HG03095 (cell line): ENCODE measurements around the gene ENPEP.
"Not testable (repeated sequence)": the region's sequence is repeated elsewhere in the genome, so short reads cannot be mapped to it uniquely, and the experiment has no call there.

Experiments
- ATAC-seq: cut with Tn5 transposase; IDR thresholded peaks from one replicate; pipeline ENCODE4 v1.9.1; 2021; ENCODE audit warnings: moderate library complexity; ENCODE audit not compliant: unreplicated experiment

Gene ENPEP

DNA sequence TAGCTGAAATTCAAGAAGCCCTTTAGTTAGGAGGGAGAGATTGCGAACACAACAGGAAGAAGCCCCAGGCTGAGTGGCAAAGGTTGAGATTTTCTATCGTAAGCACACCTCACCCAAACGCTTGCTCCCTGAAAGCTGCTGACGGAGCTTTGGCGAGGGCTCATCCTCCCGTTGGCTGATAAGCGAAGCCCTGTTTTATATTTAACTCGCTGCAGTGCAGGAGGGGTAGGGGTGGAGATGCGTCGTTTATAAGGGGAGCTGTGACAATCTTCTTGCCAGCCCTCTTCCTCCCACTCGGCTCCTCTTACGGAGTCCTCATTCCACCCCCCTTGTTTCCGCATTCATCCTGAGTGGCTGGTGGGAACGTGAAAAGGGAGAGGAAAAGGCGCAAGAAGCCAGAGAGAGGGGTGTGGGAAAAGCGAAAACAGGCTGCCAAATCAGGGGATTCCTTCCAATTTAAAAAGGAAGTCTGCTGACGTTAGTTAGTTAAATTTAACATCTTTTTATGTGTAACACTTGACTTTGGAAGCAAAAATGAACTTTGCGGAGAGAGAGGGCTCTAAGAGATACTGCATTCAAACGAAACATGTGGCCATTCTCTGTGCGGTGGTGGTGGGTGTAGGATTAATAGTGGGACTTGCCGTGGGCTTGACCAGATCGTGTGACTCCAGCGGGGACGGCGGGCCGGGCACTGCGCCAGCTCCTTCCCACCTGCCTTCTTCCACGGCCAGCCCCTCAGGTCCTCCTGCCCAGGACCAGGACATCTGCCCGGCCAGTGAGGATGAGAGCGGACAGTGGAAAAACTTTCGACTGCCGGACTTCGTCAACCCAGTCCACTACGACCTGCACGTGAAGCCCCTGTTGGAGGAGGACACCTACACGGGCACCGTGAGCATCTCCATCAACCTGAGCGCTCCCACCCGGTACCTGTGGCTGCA lies at the start of gene ENPEP:
Gene ENPEP (plus strand): TSS at position 275 of the 938 bp plus-strand sequence. CDS start 260 bp downstream, at position 535.
- ATAC-seq: no peak

- ATAC-seq: not testable (repeated sequence)
These were observed 44.1 kb upstream of the ENPEP start for GRCh38 chr4:110431805-110432204.

- not testable (repeated sequence) for ATAC-seq
These were observed 38.7 kb upstream of the ENPEP start for GRCh38 chr4:110437292-110437691.

- ATAC-seq: not testable (repeated sequence)
These were observed 36.7 kb upstream of the ENPEP start for GRCh38 chr4:110439209-110439608.

- no peak for ATAC-seq
These were observed 33.6 kb upstream of the ENPEP start for GRCh38 chr4:110442309-110442708.

GRCh38 chr4:110442788-110443187 lies 33.2 kb upstream of the ENPEP start:
- ATAC-seq: no peak

DNA sequence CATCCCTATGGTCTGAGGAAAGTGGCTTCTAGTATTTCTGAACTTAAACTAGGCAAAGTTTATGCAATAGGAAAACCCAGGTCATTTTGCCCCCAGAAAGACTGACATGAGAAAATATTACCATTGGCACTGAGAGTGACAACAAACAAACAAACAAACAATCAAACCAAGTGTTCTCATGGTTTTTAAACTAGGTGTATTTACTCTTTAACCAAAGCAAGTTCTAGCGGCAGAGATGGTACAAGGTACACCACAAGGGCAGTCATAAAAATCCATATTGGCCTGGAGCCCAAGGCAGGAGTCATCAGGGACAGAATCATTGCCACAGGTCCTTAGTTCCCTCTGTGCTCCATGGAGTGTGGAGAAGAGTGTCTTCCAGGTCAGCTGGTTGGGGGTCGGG lies 26.0 kb upstream of the ENPEP start:
- no peak for ATAC-seq

GRCh38 chr4:110452546-110452945 lies 23.4 kb upstream of the ENPEP start:
- no peak for ATAC-seq

DNA sequence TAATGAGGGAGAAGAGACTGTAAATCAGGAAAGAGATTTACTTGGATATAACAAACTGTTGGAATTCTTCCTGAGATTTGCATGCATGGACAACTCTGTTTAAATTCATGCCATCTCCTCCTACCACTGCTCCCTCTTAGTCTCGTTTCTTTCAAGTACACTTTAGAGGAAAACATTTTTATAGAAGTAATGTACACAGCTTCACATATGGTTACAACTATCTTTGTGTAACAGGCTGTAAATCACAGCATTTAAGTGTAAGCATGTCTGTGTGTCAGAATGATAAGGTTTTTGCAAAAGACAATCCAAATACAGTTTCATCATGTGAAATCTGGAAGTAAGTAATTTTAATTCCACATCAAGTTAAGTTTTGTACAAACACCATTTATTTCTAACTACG lies 21.5 kb upstream of the ENPEP start:
- ATAC-seq: no peak

- ATAC-seq: no peak
These were observed 17.3 kb upstream of the ENPEP start for GRCh38 chr4:110458494-110459266.

DNA sequence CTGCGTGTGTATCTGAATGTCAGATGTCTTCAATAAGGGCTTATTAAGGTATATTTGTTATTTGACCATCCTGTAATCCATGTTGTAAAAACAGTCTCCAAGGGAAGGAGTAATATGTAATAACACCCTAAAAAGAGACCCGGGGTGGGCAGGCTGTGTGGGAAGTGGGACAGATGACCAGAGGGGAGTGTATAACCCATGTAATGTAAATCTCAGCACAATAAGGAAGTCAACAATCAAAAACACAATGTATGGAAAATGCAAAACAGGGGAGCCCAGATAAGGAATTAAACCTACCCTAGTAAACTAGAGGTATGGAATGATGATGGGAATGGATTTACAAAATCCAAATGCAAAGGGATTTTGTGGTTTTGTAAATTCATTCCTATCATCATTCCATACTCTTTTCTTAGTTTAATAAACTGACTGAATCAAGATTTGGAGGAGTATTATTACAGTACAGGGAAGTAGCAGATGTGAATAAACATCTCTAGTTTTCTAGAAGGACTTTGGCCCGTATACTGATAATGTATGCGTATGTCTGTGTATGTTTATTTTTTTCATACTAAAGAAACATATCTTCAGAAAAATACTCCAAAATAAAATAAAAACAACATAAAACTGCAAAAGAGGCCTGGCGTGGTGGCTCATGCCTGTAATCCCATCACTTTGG lies 15.7 kb upstream of the ENPEP start:
- no peak for ATAC-seq

- no peak for ATAC-seq
These were observed 8.6 kb upstream of the ENPEP start for GRCh38 chr4:110467400-110467799.

DNA sequence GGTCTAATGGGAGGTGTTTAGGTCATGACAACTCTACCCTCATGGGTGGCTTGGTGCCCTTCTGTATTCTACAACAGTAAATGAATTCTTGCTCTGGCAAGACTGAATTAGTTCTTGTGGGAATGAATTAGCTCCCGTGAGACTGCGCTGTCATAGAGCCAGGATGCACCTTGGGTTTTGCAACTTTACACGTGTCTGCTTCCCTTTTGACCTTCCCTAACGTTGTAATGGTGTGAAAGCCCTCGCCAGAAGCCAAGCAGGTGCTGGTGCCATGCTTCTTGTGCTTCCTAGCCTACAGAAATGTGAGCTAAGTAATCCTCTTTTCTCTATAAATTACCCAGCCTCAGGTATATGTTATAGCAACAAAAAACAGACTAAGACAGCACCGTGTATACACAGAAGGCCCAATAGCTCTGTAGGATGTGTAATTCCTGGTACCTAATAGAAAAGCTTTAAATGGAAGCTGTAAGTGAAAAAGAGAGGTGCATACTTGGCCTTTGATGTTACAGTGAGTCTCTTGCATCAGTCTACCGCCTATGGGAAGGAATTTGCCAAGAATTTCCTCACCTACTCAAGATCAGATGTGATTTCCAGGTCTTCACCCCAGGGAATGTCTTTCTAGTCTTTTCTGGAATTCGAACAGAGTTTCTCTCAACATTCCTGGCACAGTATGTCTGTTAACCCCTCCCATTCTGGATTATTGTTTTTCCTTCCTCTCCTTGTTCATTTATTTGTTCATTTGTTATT lies 3.2 kb upstream of the ENPEP start:
- no peak for ATAC-seq

- no peak for ATAC-seq
These were observed 1.5 kb upstream of the ENPEP start for GRCh38 chr4:110474481-110474880.

GRCh38 chr4:110475080-110475479 lies 875 bp upstream of the ENPEP start:
- ATAC-seq: not testable (repeated sequence)

DNA sequence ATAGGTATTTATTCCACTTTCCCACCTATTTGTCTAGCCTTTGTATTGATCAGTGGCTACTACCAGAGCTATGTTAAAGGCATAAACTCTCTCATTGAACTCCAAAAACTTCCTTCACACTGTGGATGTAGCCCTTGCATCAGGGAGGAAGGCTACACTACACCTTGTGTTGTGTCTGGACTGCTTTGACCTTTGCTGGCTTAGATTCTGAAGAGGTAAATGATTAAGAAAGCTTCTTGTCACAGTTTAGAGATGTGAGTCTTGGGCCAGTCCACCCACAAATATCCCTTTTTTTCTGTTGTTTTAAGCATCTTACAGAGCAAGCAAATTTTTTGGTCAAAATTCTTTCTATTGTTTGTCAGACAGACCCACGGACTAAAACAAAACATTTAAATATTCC lies 1.9 kb downstream of the ENPEP start:
- ATAC-seq: no peak

DNA sequence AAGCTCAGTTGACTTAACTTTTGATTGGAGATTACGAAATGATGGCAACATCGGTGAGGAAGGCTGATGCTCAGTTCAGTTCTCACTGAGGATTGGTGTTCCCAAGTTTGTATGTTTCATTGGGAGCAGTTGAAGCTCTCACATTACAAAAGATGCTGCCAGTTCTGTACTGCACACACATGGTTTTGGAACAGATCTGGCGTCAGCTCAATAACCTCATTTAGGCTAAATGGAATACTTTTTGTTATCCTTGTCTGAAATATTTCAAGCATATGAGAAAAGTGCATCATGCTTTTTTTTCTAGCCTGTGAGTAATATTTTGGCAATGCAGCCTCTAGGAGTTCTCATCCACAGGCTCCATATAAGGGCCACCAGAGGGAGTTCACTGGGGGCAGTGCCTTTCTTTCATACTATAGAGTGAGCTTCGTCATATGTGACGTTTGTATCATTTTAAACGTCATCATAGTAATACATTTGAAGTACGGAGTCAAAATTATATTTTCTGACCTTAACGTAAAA lies 4.1 kb downstream of the ENPEP start:
- ATAC-seq: no peak

- ATAC-seq: no peak
These were observed 4.9 kb downstream of the ENPEP start for GRCh38 chr4:110480746-110481271.

GRCh38 chr4:110483516-110483915 lies 7.6 kb downstream of the ENPEP start:
- no peak for ATAC-seq

GRCh38 chr4:110484029-110484428 lies 8.1 kb downstream of the ENPEP start:
- ATAC-seq: peak; percentile 99
